Inferior parietal cortex (tissue), 1 donor: Measurements from ENCODE around the gene DIAPH2.

Experiments
- DNase-seq: peaks from one replicate; pipeline ENCODE4 v3.0.0-alpha.2; 2016; ENCODE audit errors: extremely low spot score

The DIAPH2 gene

GRCh38 chrX:97306771-97307470 is 622.3 kb downstream of the DIAPH2 start:
- no peak for DNase-seq

GRCh38 chrX:97308171-97308570 is 623.5 kb downstream of the DIAPH2 start:
- no peak for DNase-seq

GRCh38 chrX:97309487-97310116 is 625.0 kb downstream of the DIAPH2 start:
- no peak for DNase-seq

- DNase-seq, result no peak
Measured at GRCh38 chrX:97310373-97310772, 625.7 kb downstream of the DIAPH2 start.

GRCh38 chrX:97311066-97311778 is 626.6 kb downstream of the DIAPH2 start:
- DNase-seq, result no peak

- DNase-seq, result no peak
Measured at GRCh38 chrX:97314345-97314744, 629.7 kb downstream of the DIAPH2 start.

- no peak for DNase-seq
Measured at GRCh38 chrX:97315939-97316338, 631.3 kb downstream of the DIAPH2 start.

GRCh38 chrX:97320305-97320704 is 635.7 kb downstream of the DIAPH2 start:
- no peak for DNase-seq

- DNase-seq, result no peak
Measured at GRCh38 chrX:97322401-97322800, 637.8 kb downstream of the DIAPH2 start.

- no peak for DNase-seq
Measured at GRCh38 chrX:97326456-97326855, 641.8 kb downstream of the DIAPH2 start.

GRCh38 chrX:97328853-97329390 is 644.3 kb downstream of the DIAPH2 start:
- DNase-seq, result no peak

GRCh38 chrX:97330151-97330550 is 645.5 kb downstream of the DIAPH2 start:
- no peak for DNase-seq

GRCh38 chrX:97332963-97333362 is 648.3 kb downstream of the DIAPH2 start:
- no peak for DNase-seq

GRCh38 chrX:97334850-97335249 is 650.2 kb downstream of the DIAPH2 start:
- DNase-seq, result no peak

GRCh38 chrX:97344724-97345123 is 660.1 kb downstream of the DIAPH2 start:
- no peak for DNase-seq

GRCh38 chrX:97358941-97359340 is 674.3 kb downstream of the DIAPH2 start:
- DNase-seq, result no peak

GRCh38 chrX:97363843-97364242 is 679.2 kb downstream of the DIAPH2 start:
- no peak for DNase-seq

GRCh38 chrX:97366237-97366636 is 681.6 kb downstream of the DIAPH2 start:
- no peak for DNase-seq

GRCh38 chrX:97367125-97367524 is 682.5 kb downstream of the DIAPH2 start:
- no peak for DNase-seq

GRCh38 chrX:97369947-97370346 is 685.3 kb downstream of the DIAPH2 start:
- DNase-seq, result no peak

GRCh38 chrX:97372001-97372766 is 687.5 kb downstream of the DIAPH2 start:
- no peak for DNase-seq

GRCh38 chrX:97374266-97374665 is 689.6 kb downstream of the DIAPH2 start:
- no peak for DNase-seq
